ENCODE measurements around the gene FAM3A. TPM values are rescaled to one million over a fixed set of nuclear protein-coding genes. Genes with fewer than 3 reads are reported as not detected.
"Not testable (repeated sequence)": the region's sequence is repeated elsewhere in the genome, so short reads cannot be mapped to it uniquely, and the experiment has no call there.

The FAM3A gene
- total and polyA plus RNA-seq, 2 experiments from 2014 or later: 12.0 to 16.5 TPM

GRCh38 chrX:154552112-154552806 is 36.2 kb upstream of the FAM3A start:
- not testable (repeated sequence) for H3K27ac Mint-ChIP-seq; H3K27ac ChIP-seq (ENCODE audit: low read depth); H3F3A ChIP-seq (replicated peaks; ENCODE audit: low read depth); H2AFZ ChIP-seq; H3K9me2 ChIP-seq (ENCODE audit: insufficient read depth); H4K20me1 ChIP-seq (replicated peaks; ENCODE audit: insufficient read depth); H3K9me3 Mint-ChIP-seq; H3K36me3 Mint-ChIP-seq (ENCODE audit: low read depth); H3K27me3 Mint-ChIP-seq (ENCODE audit: insufficient read depth, low read depth, poor library complexity); H3K4me1 Mint-ChIP-seq; H3K4me3 ChIP-seq; H3K36me3 ChIP-seq (ENCODE audit: insufficient read depth); DNase-seq (ENCODE audit: low spot score); H3K4me1 ChIP-seq (ENCODE audit: insufficient read depth); H3K4me2 ChIP-seq; H3K27me3 ChIP-seq (ENCODE audit: insufficient read depth); H3K4me3 Mint-ChIP-seq
- peaks cover 28% of the 10 kb centered on the region for H3K79me2 ChIP-seq (replicated peaks; ENCODE audit: insufficient read depth)
- ATAC-seq: peak; percentile 59

- peak overlapping the region; percentile 45; the same call in 1 of the 3 replicates for H3K4me3 Mint-ChIP-seq
- peaks cover 11% of the 10 kb centered on the region for H3K27me3 Mint-ChIP-seq (ENCODE audit: insufficient read depth, low read depth, poor library complexity)
- H3K9me2 ChIP-seq (ENCODE audit: insufficient read depth): no peaks in the 10 kb centered on the region
- no peaks in the 10 kb centered on the region for H4K20me1 ChIP-seq (replicated peaks; ENCODE audit: insufficient read depth)
- no peaks in the 10 kb centered on the region for H3K9me3 Mint-ChIP-seq
- H2AFZ ChIP-seq: no peak overlapping the region
- no peak overlapping the region for H3K27ac ChIP-seq (ENCODE audit: low read depth)
- peaks cover 10% of the 10 kb centered on the region for H3K4me1 Mint-ChIP-seq
- 0 out of 2 replicates have a peak, but pooled peaks cover 2% of the 10 kb centered on the region for H3F3A ChIP-seq (replicated peaks; ENCODE audit: low read depth)
- H3K36me3 ChIP-seq (ENCODE audit: insufficient read depth): no peaks in the 10 kb centered on the region
- ATAC-seq (no peak), DNase-seq (ENCODE audit: low spot score) (no peak)
- H3K4me1 ChIP-seq (ENCODE audit: insufficient read depth): no peaks in the 10 kb centered on the region
- no peak overlapping the region for H3K27ac Mint-ChIP-seq
- no peak overlapping the region for H3K4me3 ChIP-seq
- TF ChIP-seq ZNF462 (CRISPR knock-in tag; IDR thresholded peaks at IDR 0.05) (no peak), EZH2phosphoT487 (IDR thresholded peaks at IDR 0.05; ENCODE audit: unreplicated experiment) (no peak), REST (IDR thresholded peaks at IDR 0.05; ENCODE audit: unreplicated experiment) (no peak), POLR2AphosphoS5 (IDR thresholded peaks at IDR 0.05; ENCODE audit: low read depth) (no peak), JUNB (IDR thresholded peaks at IDR 0.05; ENCODE audit: unreplicated experiment) (no peak), NANOG (IDR thresholded peaks at IDR 0.05; ENCODE audit: borderline replicate concordance) (no peak), CREB1 (CRISPR knock-in tag; IDR thresholded peaks at IDR 0.05; ENCODE audit: low read depth) (no peak), ETS1 (IDR thresholded peaks at IDR 0.05) (no peak), EZH2 (IDR thresholded peaks at IDR 0.05; ENCODE audit: low read depth, unreplicated experiment) (no peak)
- H3K4me2 ChIP-seq: no peak overlapping the region
- peaks cover 31% of the 10 kb centered on the region for H3K79me2 ChIP-seq (replicated peaks; ENCODE audit: insufficient read depth)
- no peaks in the 10 kb centered on the region for H3K27me3 ChIP-seq (ENCODE audit: insufficient read depth)
- peaks cover 16% of the 10 kb centered on the region for H3K36me3 Mint-ChIP-seq (ENCODE audit: low read depth)
Measured at GRCh38 chrX:154549766-154550165, 33.7 kb upstream of the FAM3A start.

Data from GM23338 (cell line).